ENCODE results near the gene PEX14.

The PEX14 gene

DNA sequence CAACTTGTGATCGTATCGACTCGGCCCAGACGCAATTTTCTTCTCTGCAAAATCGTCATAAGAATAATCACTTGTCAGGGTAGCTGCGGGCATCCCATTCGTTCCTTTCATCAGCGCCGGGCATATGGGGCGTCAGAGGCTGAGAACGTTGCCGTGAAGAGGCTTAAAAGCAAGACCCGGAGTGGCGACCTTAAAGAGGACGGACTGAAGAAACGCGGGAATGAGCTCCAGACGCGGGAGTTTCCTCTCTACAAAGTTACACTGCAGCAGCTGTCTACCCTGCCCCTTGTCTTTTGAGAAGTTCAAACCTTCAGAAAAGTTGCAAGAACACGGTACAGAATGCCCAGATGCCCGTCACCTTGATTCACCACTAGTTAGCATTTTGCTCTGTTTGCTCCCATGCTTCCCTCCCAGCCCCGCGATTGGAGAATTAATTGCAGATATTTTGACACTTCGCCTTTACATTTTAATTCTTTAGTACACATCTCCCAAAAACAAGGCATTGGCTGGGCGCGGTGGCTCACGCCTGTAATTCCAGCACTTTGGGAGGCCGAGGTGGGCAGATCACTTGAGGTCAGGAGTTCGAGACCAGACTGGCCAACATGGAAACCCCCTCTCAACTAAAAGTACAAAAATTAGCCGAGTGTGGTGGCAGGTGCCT, 43.5 kb upstream of the PEX14 start:
- peak overlapping the region; percentile 78 for H3K4me3 ChIP-seq (ENCODE audit: low read depth, low read length)
- H3K9me3 ChIP-seq (ENCODE audit: severe bottlenecking), result no peaks in the 10 kb centered on the region
- H3K27me3 ChIP-seq (ENCODE audit: insufficient read depth, low read depth, severe bottlenecking), result no peaks in the 10 kb centered on the region
- H3K27ac ChIP-seq, result peak overlapping the region; percentile 95
- DNase-seq, result no peak
- TF ChIP-seq, protein P1, sequence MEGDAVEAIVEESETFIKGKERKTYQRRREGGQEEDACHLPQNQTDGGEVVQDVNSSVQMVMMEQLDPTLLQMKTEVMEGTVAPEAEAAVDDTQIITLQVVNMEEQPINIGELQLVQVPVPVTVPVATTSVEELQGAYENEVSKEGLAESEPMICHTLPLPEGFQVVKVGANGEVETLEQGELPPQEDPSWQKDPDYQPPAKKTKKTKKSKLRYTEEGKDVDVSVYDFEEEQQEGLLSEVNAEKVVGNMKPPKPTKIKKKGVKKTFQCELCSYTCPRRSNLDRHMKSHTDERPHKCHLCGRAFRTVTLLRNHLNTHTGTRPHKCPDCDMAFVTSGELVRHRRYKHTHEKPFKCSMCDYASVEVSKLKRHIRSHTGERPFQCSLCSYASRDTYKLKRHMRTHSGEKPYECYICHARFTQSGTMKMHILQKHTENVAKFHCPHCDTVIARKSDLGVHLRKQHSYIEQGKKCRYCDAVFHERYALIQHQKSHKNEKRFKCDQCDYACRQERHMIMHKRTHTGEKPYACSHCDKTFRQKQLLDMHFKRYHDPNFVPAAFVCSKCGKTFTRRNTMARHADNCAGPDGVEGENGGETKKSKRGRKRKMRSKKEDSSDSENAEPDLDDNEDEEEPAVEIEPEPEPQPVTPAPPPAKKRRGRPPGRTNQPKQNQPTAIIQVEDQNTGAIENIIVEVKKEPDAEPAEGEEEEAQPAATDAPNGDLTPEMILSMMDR (IDR thresholded peaks at IDR 0.05; ENCODE audit: low read depth, low read length), result no peak
- H3K36me3 ChIP-seq, result peaks cover 12% of the 10 kb centered on the region

DNA sequence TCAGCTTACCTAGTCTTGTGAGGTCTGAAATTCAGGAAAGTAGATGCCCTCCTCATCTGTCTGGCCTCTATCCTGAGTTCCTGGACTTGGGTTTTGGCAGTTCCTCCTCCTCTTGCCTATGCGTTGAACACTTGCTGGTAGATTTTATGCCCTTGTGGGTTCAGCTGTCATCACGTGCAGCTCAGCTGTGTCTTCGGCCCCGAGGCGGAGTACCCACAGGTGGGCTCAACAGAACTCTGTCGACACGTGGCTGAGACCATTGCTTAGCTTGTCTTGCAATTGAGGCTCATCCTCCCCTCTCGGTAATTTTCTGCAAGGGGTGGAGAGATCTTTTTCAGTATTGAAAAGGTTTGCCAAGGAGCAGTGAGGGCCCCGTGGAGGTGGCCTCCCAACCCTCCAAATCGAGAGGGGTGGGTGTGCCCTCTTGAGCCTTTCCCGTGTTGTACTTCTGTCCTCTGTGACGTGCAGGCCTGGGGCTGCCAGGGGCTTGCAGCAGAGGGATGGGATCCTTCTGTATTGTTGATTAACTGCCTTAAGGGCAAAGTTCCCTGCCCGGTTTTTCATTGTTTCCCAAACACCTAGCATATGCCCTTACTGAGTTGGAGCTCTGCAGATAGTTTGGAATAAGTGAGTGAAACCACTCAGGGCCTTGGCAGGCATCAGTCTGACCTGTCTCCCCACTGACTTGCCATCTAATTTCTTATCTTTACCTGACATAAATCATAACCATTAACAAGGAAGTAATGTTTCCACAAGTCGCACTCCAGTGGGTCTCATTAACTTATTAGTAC, 41.6 kb upstream of the PEX14 start:
- no peaks in the 10 kb centered on the region for H3K9me3 ChIP-seq (ENCODE audit: severe bottlenecking)
- peaks cover 12% of the 10 kb centered on the region for H3K36me3 ChIP-seq
- H3K27me3 ChIP-seq (ENCODE audit: insufficient read depth, low read depth, severe bottlenecking), result no peaks in the 10 kb centered on the region
- H3K4me3 ChIP-seq (ENCODE audit: low read depth, low read length), result no peak overlapping the region
- no peak for DNase-seq
- H3K27ac ChIP-seq, result no peak overlapping the region
- TF ChIP-seq, protein P1 (IDR thresholded peaks at IDR 0.05; ENCODE audit: low read depth, low read length), result no peak

DNA sequence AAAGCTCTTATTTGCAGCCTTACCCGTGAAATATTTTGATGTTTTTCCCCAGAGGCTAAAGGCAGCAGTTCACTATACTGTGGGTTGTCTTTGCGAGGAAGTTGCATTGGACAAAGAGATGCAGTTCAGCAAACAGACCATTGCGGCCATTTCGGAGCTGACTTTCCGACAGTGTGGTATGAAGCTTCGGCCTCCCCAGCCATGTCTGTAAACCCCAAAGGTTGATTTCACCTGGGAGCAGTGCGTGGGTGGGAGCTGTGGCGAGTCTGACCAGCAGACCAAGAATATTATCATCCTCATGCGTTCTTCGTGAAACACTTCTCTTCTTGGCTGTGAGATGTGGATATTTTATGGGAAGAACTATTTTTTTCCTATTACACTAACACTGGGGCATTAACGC, 41.0 kb upstream of the PEX14 start:
- no peaks in the 10 kb centered on the region for H3K9me3 ChIP-seq (ENCODE audit: severe bottlenecking)
- no peaks in the 10 kb centered on the region for H3K27me3 ChIP-seq (ENCODE audit: insufficient read depth, low read depth, severe bottlenecking)
- DNase-seq, result no peak
- TF ChIP-seq, protein P1 (IDR thresholded peaks at IDR 0.05; ENCODE audit: low read depth, low read length), result no peak
- H3K4me3 ChIP-seq (ENCODE audit: low read depth, low read length), result no peak overlapping the region
- no peak overlapping the region for H3K27ac ChIP-seq
- peaks cover 16% of the 10 kb centered on the region for H3K36me3 ChIP-seq

DNA sequence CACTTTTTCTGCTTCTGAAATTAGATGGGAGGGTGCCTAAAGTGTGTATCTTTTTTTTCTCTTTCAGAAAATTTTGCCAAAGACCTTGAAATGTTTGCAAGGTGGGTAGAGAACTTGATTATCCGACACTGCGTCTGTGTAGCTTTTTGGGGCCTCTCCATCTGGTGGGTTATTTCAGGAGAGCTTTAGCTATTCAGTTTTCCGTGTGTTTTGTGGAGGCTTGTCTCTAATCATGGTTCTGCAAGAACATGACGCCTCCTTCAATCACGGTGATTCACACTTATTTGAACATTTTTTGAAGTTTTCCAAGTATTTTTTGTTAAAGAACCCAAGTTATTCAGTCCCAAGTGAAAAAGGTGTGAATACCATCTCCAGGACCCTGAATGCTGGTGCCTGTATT, 40.2 kb upstream of the PEX14 start:
- peaks cover 16% of the 10 kb centered on the region for H3K36me3 ChIP-seq
- TF ChIP-seq, protein P1 (IDR thresholded peaks at IDR 0.05; ENCODE audit: low read depth, low read length), result no peak
- H3K27ac ChIP-seq, result no peak overlapping the region
- no peak for DNase-seq
- no peaks in the 10 kb centered on the region for H3K9me3 ChIP-seq (ENCODE audit: severe bottlenecking)
- no peaks in the 10 kb centered on the region for H3K27me3 ChIP-seq (ENCODE audit: insufficient read depth, low read depth, severe bottlenecking)
- no peak overlapping the region for H3K4me3 ChIP-seq (ENCODE audit: low read depth, low read length)

DNA sequence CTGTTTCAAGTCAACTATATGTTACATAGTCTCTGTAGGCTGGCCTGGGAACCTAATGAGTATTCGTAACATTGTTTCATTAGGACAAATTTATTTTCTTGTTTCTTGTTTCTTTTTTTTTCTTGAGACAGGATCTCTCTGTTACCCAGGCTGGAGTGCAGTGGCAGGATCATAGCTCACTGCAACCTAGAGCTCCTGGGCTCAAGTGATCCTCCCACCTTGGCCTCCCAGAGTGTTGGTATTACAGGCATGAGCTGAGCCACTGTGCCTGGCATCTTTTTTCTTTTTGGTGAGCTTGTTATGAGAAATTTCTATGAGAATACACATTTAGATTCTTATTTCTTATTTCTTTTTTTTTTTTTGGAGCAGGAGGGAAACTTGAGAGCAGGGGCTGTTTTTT, 37.7 kb upstream of the PEX14 start:
- TF ChIP-seq, protein P1 (IDR thresholded peaks at IDR 0.05; ENCODE audit: low read depth, low read length), result no peak
- Histone ChIP-seq H3K4me3 (ENCODE audit: low read depth, low read length) (no peak overlapping the region), H3K27me3 (ENCODE audit: insufficient read depth, low read depth, severe bottlenecking) (no peaks in the 10 kb centered on the region), H3K9me3 (ENCODE audit: severe bottlenecking) (no peaks in the 10 kb centered on the region), H3K36me3 (peaks cover 18% of the 10 kb centered on the region), H3K27ac (no peak overlapping the region)
- no peak for DNase-seq
